Measurements from ENCODE around the gene KRT74. TPM values are rescaled to one million over a fixed set of nuclear protein-coding genes. Genes with fewer than 3 reads are reported as not detected.

Gene KRT74
- total RNA-seq, 1 experiment from 2014 or later, result not detected

GRCh38 chr12:52542785-52543318 is 30.8 kb downstream of the KRT74 start:
- Mint-ChIP-seq H3K27me3 (ENCODE audit: low read depth) (no peaks in the 10 kb centered on the region), H3K4me1 (no peaks in the 10 kb centered on the region), H3K4me3 (no peak overlapping the region), H3K36me3 (no peaks in the 10 kb centered on the region), H3K9me3 (no peaks in the 10 kb centered on the region), H3K27ac (no peak overlapping the region)
- ATAC-seq (no peak), DNase-seq (ENCODE audit: low spot score) (no peak)
- POLR2A ChIA-PET, result no interaction called here
- TF ChIP-seq MXD4 (CRISPR knock-in tag; IDR thresholded peaks at IDR 0.05; ENCODE audit: borderline replicate concordance), result no peak
- TF ChIP-seq ZNF532 (CRISPR knock-in tag; IDR thresholded peaks at IDR 0.05; ENCODE audit: borderline replicate concordance), result no peak
- TF ChIP-seq ZNF416 (CRISPR knock-in tag; IDR thresholded peaks at IDR 0.05), result no peak
- TF ChIP-seq GABPB1 (CRISPR knock-in tag; IDR thresholded peaks at IDR 0.05), result no peak
- no peak for TF ChIP-seq MLX (CRISPR knock-in tag; IDR thresholded peaks at IDR 0.05)
- no peak for TF ChIP-seq ATF1 (CRISPR knock-in tag; IDR thresholded peaks at IDR 0.05)
- no peak for TF ChIP-seq ZSCAN18 (CRISPR knock-in tag; IDR thresholded peaks at IDR 0.05)
- TF ChIP-seq ATF2 (CRISPR knock-in tag; IDR thresholded peaks at IDR 0.05; ENCODE audit: borderline replicate concordance, low read depth), result no peak
- no peak for TF ChIP-seq E2F1 (CRISPR knock-in tag; IDR thresholded peaks at IDR 0.05)
- no peak for TF ChIP-seq SMAD3 (CRISPR knock-in tag; IDR thresholded peaks at IDR 0.05; ENCODE audit: borderline replicate concordance)
- no peak for TF ChIP-seq SP1 (CRISPR knock-in tag; conservative IDR thresholded peaks at IDR 0.05)
- no peak for TF ChIP-seq SOX15 (CRISPR knock-in tag; IDR thresholded peaks at IDR 0.05)
- no peak for TF ChIP-seq GTF2I (CRISPR knock-in tag; conservative IDR thresholded peaks at IDR 0.05)
- no peak for TF ChIP-seq EMX1 (CRISPR knock-in tag; IDR thresholded peaks at IDR 0.05)
- no peak for TF ChIP-seq ZNF512 (CRISPR knock-in tag; IDR thresholded peaks at IDR 0.05; ENCODE audit: borderline replicate concordance)
- no peak for TF ChIP-seq ZNF423 (CRISPR knock-in tag; IDR thresholded peaks at IDR 0.05)
- TF ChIP-seq TEAD1 (CRISPR knock-in tag; IDR thresholded peaks at IDR 0.05), result no peak
- no peak for TF ChIP-seq ATF3 (CRISPR knock-in tag; conservative IDR thresholded peaks at IDR 0.05)
- no peak for TF ChIP-seq ZNF263 (CRISPR knock-in tag; IDR thresholded peaks at IDR 0.05; ENCODE audit: low read depth)
- CTCF ChIA-PET, result interaction anchor here (1.0 kb wide), 1 partner anchor 19 kb away, joined by 3 read pairs; no protein-coding TSS in a partner anchor
